SK-N-MC (cell line): ENCODE measurements around the gene CCDC93.

ENCODE experiments used
- DNase-seq: peaks from one replicate; pipeline ENCODE4 v3.0.0-alpha.2; 2011; ENCODE audit warnings: low read depth, low spot score
- H3K27ac ChIP-seq: fragments of 200-600 bp; sonication (generic); 2 replicates; pipeline ENCODE4 v1.5.1; 2016; ENCODE audit warnings: mixed run types
- H3K36me3 ChIP-seq: fragments of 200-600 bp; sonication (generic); 2 replicates; pipeline ENCODE4 v1.6.1; 2017; ENCODE audit warnings: antibody characterized with exemption, low read length, mixed read lengths; ENCODE audit not compliant: insufficient read depth
- H3K4me3 ChIP-seq: fragments of 200-600 bp; sonication (generic); 2 replicates; pipeline ENCODE4 v1.5.1; 2016
- H3K9ac ChIP-seq: fragments of 200-600 bp; sonication (generic); 2 replicates; pipeline ENCODE4 v1.8.0; 2017; ENCODE audit warnings: mixed run types, mixed read lengths; ENCODE audit not compliant: insufficient read length
- H3K9me3 ChIP-seq: fragments of 200-600 bp; sonication (generic); 2 replicates; pipeline ENCODE4 v1.6.1; 2017; ENCODE audit warnings: low read depth, mild to moderate bottlenecking, antibody characterized with exemption, low read length, moderate library complexity, mixed read lengths
- EZH2 ChIP-seq: fragments of 200-600 bp; sonication (generic); IDR thresholded peaks from one replicate; pipeline ENCODE4 v1.6.1; 2017; ENCODE audit warnings: antibody characterized with exemption
- FOXP2 ChIP-seq: optimal IDR thresholded peaks from 2 replicates; pipeline ENCODE3; 2011; ENCODE audit warnings: mild to moderate bottlenecking, moderate library complexity; ENCODE audit not compliant: insufficient read depth; ENCODE audit errors: extremely low read length, control extremely low read depth
- POLR2AphosphoS5 ChIP-seq: IDR thresholded peaks from 2 replicates; pipeline ENCODE4 v1.6.1; 2012; ENCODE audit warnings: mild to moderate bottlenecking, low read depth, low read length, borderline replicate concordance

CCDC93 gene

GRCh38 chr2:117980783-117981676 lies 32.8 kb downstream of the CCDC93 start:
- DNase-seq, result peak; percentile 12
- Histone ChIP-seq H3K27ac (no peak overlapping the region), H3K9ac (no peak overlapping the region), H3K4me3 (no peak overlapping the region), H3K9me3 (no peaks in the 10 kb centered on the region), H3K36me3 (peaks cover 10% of the 10 kb centered on the region; the same call in 1 of the 2 replicates)
- TF ChIP-seq FOXP2, result no peak
- TF ChIP-seq POLR2AphosphoS5, result no peak; the same call in 1 of the 2 replicates
- TF ChIP-seq EZH2, result no peak

- no peak overlapping the region for H3K4me3 ChIP-seq
- no peak for TF ChIP-seq FOXP2
- TF ChIP-seq POLR2AphosphoS5, result no peak
- TF ChIP-seq EZH2, result no peak
- no peak for DNase-seq
- no peak overlapping the region for H3K9ac ChIP-seq
- no peaks in the 10 kb centered on the region for H3K9me3 ChIP-seq
- no peak overlapping the region for H3K27ac ChIP-seq
- H3K36me3 ChIP-seq, result peaks cover 10% of the 10 kb centered on the region; the same call in 1 of the 2 replicates
Observed at GRCh38 chr2:117979911-117980701, 33.8 kb downstream of the CCDC93 start.

GRCh38 chr2:117977696-117978095 lies 36.2 kb downstream of the CCDC93 start:
- Histone ChIP-seq H3K27ac (no peak overlapping the region), H3K9ac (no peak overlapping the region), H3K9me3 (no peaks in the 10 kb centered on the region), H3K4me3 (no peak overlapping the region), H3K36me3 (peaks cover 13% of the 10 kb centered on the region; the same call in 1 of the 2 replicates)
- TF ChIP-seq POLR2AphosphoS5 (no peak), EZH2 (no peak), FOXP2 (no peak)
- DNase-seq, result no peak

GRCh38 chr2:117976581-117976980 lies 37.3 kb downstream of the CCDC93 start:
- Histone ChIP-seq H3K4me3 (no peak overlapping the region), H3K27ac (no peak overlapping the region), H3K36me3 (peaks cover 13% of the 10 kb centered on the region; the same call in 1 of the 2 replicates), H3K9ac (no peak overlapping the region), H3K9me3 (no peaks in the 10 kb centered on the region)
- TF ChIP-seq FOXP2, result no peak
- TF ChIP-seq EZH2, result no peak
- TF ChIP-seq POLR2AphosphoS5, result no peak
- no peak for DNase-seq

- H3K9ac ChIP-seq, result no peak overlapping the region
- no peak overlapping the region for H3K4me3 ChIP-seq
- DNase-seq, result no peak
- no peaks in the 10 kb centered on the region for H3K9me3 ChIP-seq
- no peak overlapping the region for H3K27ac ChIP-seq
- TF ChIP-seq POLR2AphosphoS5 (no peak), EZH2 (no peak), FOXP2 (no peak)
- peaks cover 21% of the 10 kb centered on the region; the same call in 1 of the 2 replicates for H3K36me3 ChIP-seq
Observed at GRCh38 chr2:117973498-117974082, 40.3 kb downstream of the CCDC93 start.

- H3K9me3 ChIP-seq, result no peaks in the 10 kb centered on the region
- TF ChIP-seq EZH2, result no peak
- no peak for TF ChIP-seq FOXP2
- TF ChIP-seq POLR2AphosphoS5, result no peak
- H3K36me3 ChIP-seq, result peaks cover 18% of the 10 kb centered on the region; the same call in 1 of the 2 replicates
- H3K27ac ChIP-seq, result no peak overlapping the region
- H3K4me3 ChIP-seq, result no peak overlapping the region
- no peak overlapping the region for H3K9ac ChIP-seq
- DNase-seq, result no peak
Observed at GRCh38 chr2:117972476-117973123, 41.3 kb downstream of the CCDC93 start.

- no peak overlapping the region for H3K27ac ChIP-seq
- no peak for TF ChIP-seq FOXP2
- TF ChIP-seq POLR2AphosphoS5, result no peak
- no peak for TF ChIP-seq EZH2
- peaks cover 9% of the 10 kb centered on the region; the same call in 1 of the 2 replicates for H3K36me3 ChIP-seq
- H3K9ac ChIP-seq, result no peak overlapping the region
- H3K9me3 ChIP-seq, result no peaks in the 10 kb centered on the region
- DNase-seq, result no peak
- H3K4me3 ChIP-seq, result no peak overlapping the region
Observed at GRCh38 chr2:117968722-117969121, 45.1 kb downstream of the CCDC93 start.
